Effector memory CD8-positive, alpha-beta T cell (primary cell): ENCODE data around the gene FADD.
"Not testable (repeated sequence)": the region's sequence is repeated elsewhere in the genome, so short reads cannot be mapped to it uniquely, and the experiment has no call there.

Experiments
- ATAC-seq: fragments of 150-1000 bp; cut with Tn5 transposase; replicated peaks from 2 replicates; pipeline ENCODE4 v1.10.0; 2021; ENCODE audit warnings: mild to moderate bottlenecking, moderate library complexity
- DNase-seq, 3 experiments: peaks; one replicate each; pipeline ENCODE4 v3.0.0; 2021
- H3K27ac Mint-ChIP-seq, 2 donors: one replicate each; pipeline ENCODE4 v1.8.0; 2022; ENCODE audit warnings: mild to moderate bottlenecking in 2 of 2, mixed read lengths in 2 of 2, moderate library complexity in 2 of 2
- H3K27me3 Mint-ChIP-seq, 2 donors: one replicate each; pipeline ENCODE4 v1.8.0; 2022; ENCODE audit warnings: mixed read lengths in 2 of 2
- H3K36me3 Mint-ChIP-seq: one replicate; pipeline ENCODE4 v1.8.0; 2022; ENCODE audit warnings: mild to moderate bottlenecking, moderate library complexity, mixed read lengths; ENCODE audit not compliant: insufficient read depth
- H3K4me1 Mint-ChIP-seq, 2 donors: one replicate each; pipeline ENCODE4 v1.8.0; 2022; ENCODE audit warnings: low read depth in 2 of 2, mixed read lengths in 2 of 2
- H3K4me3 Mint-ChIP-seq, 2 donors: one replicate each; pipeline ENCODE4 v1.8.0; 2022; ENCODE audit warnings: mild to moderate bottlenecking in 2 of 2, mixed read lengths in 2 of 2, moderate library complexity in 2 of 2
- H3K9me3 Mint-ChIP-seq, 2 donors: one replicate each; pipeline ENCODE4 v1.8.0; 2022; ENCODE audit warnings: mixed read lengths in 2 of 2

FADD gene

DNA sequence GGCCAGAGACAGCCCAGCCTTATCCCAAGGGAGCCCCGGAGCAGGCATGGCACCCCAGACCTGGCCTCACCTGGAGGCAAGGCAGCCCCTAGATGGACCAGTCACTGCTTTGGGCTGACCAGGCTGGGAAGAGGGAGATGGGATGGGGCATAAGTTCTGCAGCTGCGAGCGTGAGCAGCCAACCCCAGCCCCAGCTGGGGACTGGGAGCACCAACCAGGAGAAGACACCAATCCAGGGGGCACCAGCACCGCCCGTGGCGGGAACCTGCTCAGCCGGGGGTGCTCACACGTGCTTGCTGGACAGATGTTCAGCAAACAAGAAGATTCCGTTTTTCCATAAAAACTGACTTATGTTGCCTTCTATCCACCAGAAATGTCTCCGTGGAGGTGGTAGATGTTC is 16.2 kb upstream of the FADD start:
- Mint-ChIP-seq H3K27me3 (peaks cover 18 to 58% of the 10 kb centered on the region in 2 donors), H3K27ac (no peak overlapping the region), H3K36me3 (no peaks in the 10 kb centered on the region), H3K4me3 (no peak overlapping the region), H3K9me3 (no peaks in the 10 kb centered on the region), H3K4me1 (peaks cover 0 to 6% of the 10 kb centered on the region in 2 donors)
- no peak for ATAC-seq
- DNase-seq = no peak

DNA sequence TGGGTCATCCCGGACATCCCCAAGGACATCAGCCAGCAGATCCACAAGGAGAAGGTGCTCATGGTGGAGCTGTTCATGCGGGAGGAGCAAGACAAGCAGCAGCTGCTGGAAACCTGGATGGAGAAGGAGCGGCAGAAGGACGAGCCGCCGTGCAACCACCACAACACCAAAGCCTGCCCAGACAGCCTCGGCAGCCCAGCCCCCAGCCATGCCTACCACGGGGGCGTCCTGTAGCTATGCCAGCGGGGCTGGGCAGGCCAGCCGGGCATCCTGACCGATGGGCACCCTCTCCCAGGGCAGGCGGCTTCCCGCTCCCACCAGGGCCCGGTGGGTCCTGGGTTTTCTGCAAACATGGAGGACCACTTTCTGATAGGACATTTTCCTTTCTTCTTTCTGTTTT is 15.3 kb upstream of the FADD start:
- ATAC-seq (no peak), DNase-seq (no peak)
- no peak overlapping the region for H3K27ac Mint-ChIP-seq
- no peak overlapping the region for H3K4me3 Mint-ChIP-seq
- peaks cover 18 to 56% of the 10 kb centered on the region in 2 donors for H3K27me3 Mint-ChIP-seq
- H3K36me3 Mint-ChIP-seq = no peaks in the 10 kb centered on the region
- peaks cover 0 to 6% of the 10 kb centered on the region in 2 donors for H3K4me1 Mint-ChIP-seq
- no peaks in the 10 kb centered on the region for H3K9me3 Mint-ChIP-seq

- peaks cover 0 to 6% of the 10 kb centered on the region in 2 donors for H3K4me1 Mint-ChIP-seq
- peaks cover 12 to 41% of the 10 kb centered on the region in 2 donors for H3K27me3 Mint-ChIP-seq
Observed at GRCh38 chr11:70189622-70190021, 13.5 kb upstream of the FADD start.

DNA sequence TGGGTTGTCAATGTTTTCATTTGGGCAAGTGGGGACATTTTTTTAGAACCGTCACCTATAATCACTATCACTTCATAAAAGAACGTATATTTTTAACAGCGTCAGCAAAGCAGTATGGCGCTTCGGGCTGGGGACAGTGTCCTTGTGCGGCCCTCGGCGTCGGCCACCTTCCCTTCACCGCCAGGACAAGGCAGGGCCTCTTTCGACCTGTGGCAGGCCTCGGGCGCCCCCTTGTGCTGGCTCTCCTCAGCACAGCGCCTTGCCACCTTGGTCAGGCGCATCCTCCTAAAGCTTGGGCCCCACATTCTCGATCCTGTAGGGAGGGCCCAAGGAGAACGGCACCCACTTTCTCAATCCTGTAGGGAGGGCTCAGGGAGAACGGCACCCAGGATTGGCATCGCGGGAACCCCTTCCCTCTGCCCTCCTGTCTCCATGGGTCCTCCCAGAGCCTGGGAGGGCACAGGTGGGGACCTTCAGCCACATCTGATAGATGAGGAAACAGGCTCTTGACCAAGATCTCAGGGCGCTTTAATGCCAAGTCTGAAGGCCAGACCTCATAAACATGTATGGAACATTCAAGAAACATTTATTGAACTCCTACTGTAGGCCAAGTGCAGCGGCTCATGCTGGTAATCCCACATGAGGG is 11.5 kb upstream of the FADD start:
- Mint-ChIP-seq H3K36me3 (no peaks in the 10 kb centered on the region), H3K27ac (no peak overlapping the region), H3K4me1 (peaks cover 0 to 8% of the 10 kb centered on the region in 2 donors), H3K9me3 (no peaks in the 10 kb centered on the region), H3K27me3 (peaks cover 4 to 31% of the 10 kb centered on the region in 2 donors), H3K4me3 (no peak overlapping the region)
- peak; percentile 27 to 41 (median 30) for DNase-seq
- ATAC-seq = peak; percentile 65

More at GRCh38 chr11:70189622-70190021, 13.5 kb upstream of the FADD start:
- DNase-seq = no peak
- H3K36me3 Mint-ChIP-seq = no peaks in the 10 kb centered on the region
- H3K4me3 Mint-ChIP-seq = no peak overlapping the region
- ATAC-seq = no peak
- H3K9me3 Mint-ChIP-seq = no peaks in the 10 kb centered on the region
- no peak overlapping the region for H3K27ac Mint-ChIP-seq

DNA sequence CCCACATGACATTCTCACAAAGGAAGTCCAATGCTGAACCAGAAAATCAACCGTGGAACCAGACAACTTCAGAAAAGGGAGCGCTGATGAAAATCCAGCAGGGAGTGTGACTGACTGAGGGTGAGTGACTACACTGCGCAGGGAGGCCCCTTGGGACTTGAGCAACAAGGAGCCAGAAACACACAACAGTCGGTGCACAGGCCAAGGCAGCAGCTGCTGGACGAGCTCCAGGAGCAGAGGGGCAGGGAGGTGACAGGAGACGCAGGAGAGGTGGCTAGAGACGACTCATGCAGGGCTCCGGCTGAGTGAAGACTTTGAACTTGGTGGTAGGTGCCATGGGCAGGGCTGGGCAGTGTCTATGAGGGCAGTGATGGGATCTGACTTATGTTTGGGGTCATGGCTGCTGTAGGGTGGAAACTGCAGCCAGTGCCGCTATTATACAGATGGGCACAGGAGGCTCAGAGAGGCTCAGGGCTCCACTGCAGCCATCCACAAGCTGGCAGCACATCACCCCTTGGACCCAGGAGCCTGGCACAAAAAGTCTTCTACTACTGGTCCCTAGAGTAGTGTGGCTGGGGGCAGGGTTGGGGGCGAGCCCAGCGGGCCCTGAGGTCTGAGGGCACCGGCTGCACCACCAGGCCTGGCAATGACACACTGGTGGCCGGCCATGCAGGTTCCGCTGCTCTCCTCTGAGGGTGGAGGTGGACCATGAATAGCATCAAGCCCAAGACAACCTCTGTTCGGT is 10.3 kb upstream of the FADD start:
- H3K4me1 Mint-ChIP-seq = peaks cover 0 to 8% of the 10 kb centered on the region in 2 donors
- no peak overlapping the region for H3K27ac Mint-ChIP-seq
- peaks cover 0 to 20% of the 10 kb centered on the region in 2 donors for H3K27me3 Mint-ChIP-seq
- no peaks in the 10 kb centered on the region for H3K9me3 Mint-ChIP-seq
- DNase-seq (no peak), ATAC-seq (no peak)
- no peak overlapping the region for H3K4me3 Mint-ChIP-seq
- H3K36me3 Mint-ChIP-seq = no peaks in the 10 kb centered on the region

DNA sequence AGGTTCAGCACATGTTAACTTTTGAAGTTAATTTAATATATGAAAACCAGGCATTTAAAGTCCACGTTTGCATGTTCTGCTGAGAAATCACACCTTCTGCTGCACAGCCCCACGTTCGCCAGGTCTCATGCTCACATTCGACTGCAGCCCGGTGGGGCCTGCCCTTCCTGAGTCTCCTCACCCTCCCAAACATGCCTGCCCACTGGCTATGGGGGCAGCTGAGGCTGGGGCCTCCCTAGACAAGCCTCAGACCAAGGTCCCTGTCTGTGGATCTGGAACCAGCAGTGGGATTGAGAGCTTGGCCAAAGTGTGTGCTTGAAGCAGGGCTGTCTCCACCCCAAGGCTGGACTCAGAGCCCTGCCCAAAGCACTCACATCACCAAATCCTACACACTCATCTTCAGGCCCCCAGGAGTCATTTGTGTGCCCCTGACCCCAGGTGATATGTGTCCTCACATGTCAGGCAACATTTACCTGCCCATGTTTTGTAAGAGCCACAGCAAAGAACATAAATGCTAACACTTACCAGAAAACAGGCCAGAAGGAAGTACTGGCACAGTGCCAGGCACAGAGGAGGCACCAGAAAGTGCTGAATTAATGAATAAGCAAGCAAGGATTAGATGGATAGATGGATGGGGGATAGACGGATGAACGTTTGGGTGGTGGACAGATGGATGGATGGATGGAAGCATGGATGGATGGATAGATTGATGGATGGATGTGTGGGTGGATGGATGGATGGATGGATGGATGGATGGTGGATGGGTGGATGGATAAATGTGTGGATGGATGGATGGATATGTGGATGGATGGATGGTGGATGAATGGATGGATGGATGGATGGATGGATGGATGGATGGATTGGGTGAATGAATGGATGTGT is 9.4 kb upstream of the FADD start:
- H3K9me3 Mint-ChIP-seq = no peaks in the 10 kb centered on the region
- no peak for DNase-seq
- H3K27me3 Mint-ChIP-seq = peaks cover 0 to 20% of the 10 kb centered on the region in 2 donors
- peaks cover 0 to 8% of the 10 kb centered on the region in 2 donors for H3K4me1 Mint-ChIP-seq
- no peak overlapping the region for H3K4me3 Mint-ChIP-seq
- no peak for ATAC-seq
- no peaks in the 10 kb centered on the region for H3K36me3 Mint-ChIP-seq
- H3K27ac Mint-ChIP-seq = no peak overlapping the region

DNA sequence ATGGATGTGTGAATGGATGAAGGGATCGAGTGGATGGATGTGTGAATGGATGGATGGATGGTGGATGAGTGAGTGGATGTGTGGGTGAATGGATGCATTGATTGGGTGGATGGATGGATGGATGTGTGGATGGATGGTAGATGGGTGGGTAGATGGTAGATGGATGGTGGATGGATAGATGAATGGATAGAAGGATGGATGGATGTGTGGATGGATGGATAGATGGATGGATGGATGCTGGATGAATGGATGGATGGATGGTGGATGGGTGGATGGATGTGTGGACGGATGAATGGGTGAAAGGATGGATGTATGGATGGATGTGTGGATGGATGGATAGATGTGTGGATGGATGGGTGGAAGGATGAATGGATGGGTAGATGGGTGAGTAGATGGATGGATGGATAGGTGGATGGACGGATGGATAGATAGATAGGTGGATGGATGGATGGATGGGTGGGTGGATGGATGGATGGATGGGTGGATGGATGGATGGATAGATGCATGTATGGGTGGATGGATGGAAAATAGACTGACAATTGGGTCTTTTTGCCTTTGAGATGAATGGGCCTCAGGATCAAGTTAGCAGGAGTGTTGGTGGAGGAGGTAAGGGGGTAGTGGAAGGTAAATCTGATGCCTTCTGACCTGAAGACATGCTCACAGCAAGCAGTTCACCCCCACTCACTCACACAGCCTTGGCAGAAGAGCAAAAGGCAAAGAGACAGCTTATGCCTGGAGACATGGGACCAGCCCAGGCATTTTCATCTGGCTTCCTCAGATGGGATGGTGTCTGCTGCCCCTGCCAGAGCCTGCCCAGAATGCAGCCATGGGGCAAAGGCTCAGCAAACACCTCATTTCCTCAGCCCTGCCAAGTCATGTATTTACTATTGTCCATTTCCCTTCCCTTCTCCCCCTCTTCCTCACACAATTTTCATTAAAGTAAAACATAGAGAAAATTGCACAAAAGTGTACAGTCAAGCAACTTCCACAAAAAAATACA is 8.0 kb upstream of the FADD start:
- Mint-ChIP-seq H3K4me1 (peaks cover 0 to 8% of the 10 kb centered on the region in 2 donors), H3K9me3 (no peaks in the 10 kb centered on the region), H3K27me3 (peaks cover 0 to 13% of the 10 kb centered on the region in 2 donors), H3K36me3 (no peaks in the 10 kb centered on the region), H3K4me3 (no peak overlapping the region), H3K27ac (no peak overlapping the region)
- DNase-seq (no peak), ATAC-seq (no peak)

DNA sequence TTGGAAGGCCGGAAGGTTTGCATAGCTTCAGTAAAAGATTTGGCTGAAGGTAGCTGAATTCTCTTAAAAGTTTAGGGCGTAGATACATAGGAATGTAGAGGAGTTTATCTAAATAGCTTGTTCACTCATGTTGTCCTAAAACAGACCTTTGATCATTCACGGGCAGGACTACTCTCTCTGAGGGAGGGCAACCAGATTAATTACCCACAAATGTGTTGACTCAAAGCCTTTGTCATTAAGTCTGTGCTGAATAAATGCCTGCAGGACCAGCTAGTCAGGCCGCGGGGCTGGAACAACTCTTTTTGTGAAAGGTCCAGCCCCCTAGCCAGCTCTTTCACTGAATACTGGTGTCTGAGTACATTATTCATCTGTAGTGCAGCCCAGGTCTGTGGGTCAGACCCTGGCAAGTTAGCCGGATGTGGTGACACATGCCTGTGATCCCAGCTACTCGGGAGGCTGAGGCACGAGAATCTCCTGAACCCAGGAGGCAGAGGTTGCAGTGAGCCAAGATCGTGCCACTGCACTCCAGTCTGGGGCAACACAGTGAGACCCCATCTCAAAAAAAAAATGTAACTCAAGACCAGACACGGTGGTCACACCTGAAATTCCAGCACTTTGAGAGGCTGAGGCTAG is 2.8 kb upstream of the FADD start:
- DNase-seq (no peak), ATAC-seq (no peak)
- peaks cover 33% of the 10 kb centered on the region for H3K36me3 Mint-ChIP-seq
- H3K4me1 Mint-ChIP-seq = peaks cover 18% of the 10 kb centered on the region in 2 donors
- H3K27ac Mint-ChIP-seq = no peak overlapping the region
- H3K27me3 Mint-ChIP-seq = no peaks in the 10 kb centered on the region
- no peaks in the 10 kb centered on the region for H3K9me3 Mint-ChIP-seq
- no peak overlapping the region for H3K4me3 Mint-ChIP-seq

- not testable (repeated sequence) for ATAC-seq, DNase-seq, H3K27me3 Mint-ChIP-seq, H3K27ac Mint-ChIP-seq, H3K4me3 Mint-ChIP-seq, H3K9me3 Mint-ChIP-seq
- Mint-ChIP-seq H3K36me3 (peaks cover 40% of the 10 kb centered on the region), H3K4me1 (peaks cover 25% of the 10 kb centered on the region in 2 donors)
Observed at GRCh38 chr11:70201047-70201446, 2.0 kb upstream of the FADD start.

DNA sequence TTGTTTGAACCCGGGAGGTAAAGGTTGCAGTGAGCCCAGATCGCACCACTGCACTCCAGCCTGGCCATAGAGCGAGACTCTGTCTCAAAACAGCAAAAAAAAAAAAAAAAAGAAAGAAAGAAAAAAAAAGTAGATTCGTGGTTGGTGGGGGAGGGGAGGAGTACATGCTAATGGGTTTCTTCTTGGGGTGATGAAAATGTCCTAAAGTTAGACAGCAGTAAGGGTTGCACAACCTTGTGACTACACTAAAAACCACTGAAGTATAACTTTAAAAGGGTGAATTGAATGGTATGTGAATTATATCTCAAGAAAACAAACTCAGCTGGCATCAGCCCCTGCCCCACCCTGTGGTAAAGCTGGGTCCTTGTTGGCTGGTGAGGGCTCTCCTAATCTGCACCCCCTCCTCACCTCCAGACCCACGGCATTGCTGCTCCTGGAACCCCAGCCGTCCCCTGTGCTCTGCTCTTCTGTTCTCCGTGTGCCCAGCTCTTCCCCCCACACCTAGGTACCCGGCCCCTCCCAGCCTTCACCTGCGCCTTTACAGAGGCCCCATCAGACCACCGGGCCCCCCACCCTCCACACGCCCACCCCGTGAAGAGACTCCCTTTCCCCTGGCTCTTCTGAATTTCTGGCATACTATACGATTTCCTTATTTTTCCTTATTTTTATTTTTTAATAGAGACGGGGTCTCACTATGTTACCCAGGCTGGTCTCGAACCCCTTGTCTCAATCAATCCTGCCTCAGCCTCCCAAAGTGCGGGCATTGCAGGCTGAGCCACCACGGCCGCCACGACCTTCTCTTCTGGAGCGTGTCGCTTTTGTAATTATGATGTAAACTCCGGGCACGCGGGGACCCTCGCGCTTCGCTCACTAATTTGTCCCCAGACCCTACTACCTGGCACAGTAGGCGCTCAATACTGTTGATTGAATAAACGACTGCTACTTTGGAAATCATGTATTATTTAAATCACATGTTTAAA is 924 bp upstream of the FADD start:
- peak overlapping the region; percentile 90 to 93 for H3K4me3 Mint-ChIP-seq
- H3K9me3 Mint-ChIP-seq = no peaks in the 10 kb centered on the region
- H3K27me3 Mint-ChIP-seq = no peaks in the 10 kb centered on the region
- H3K4me1 Mint-ChIP-seq = peaks cover 28 to 32% of the 10 kb centered on the region in 2 donors
- DNase-seq (no peak), ATAC-seq (no peak)
- H3K27ac Mint-ChIP-seq = peak overlapping the region; percentile 98 to 99
- peaks cover 50% of the 10 kb centered on the region for H3K36me3 Mint-ChIP-seq

- DNase-seq = peak; percentile 86 to 93 (median 92)
- Mint-ChIP-seq H3K4me3 (peak overlapping the region; percentile 90 to 93), H3K27me3 (no peaks in the 10 kb centered on the region), H3K27ac (peak overlapping the region; percentile 98 to 99), H3K4me1 (peaks cover 33 to 43% of the 10 kb centered on the region in 2 donors), H3K9me3 (no peaks in the 10 kb centered on the region), H3K36me3 (peaks cover 65% of the 10 kb centered on the region)
- ATAC-seq = peak; percentile 77
Observed at GRCh38 chr11:70203751-70204465, 812 bp downstream of the FADD start.
